DND-41 (cell line): Measurements from ENCODE around the gene UBE2Q2.

ENCODE experiments used
- CTCF ChIP-seq: IDR thresholded peaks from 2 replicates; pipeline ENCODE4 v1.5.1; 2012; ENCODE audit warnings: borderline replicate concordance, low read length, moderate library complexity, mild to moderate bottlenecking; ENCODE audit not compliant: poor library complexity, severe bottlenecking; ENCODE audit errors: extremely low read depth
- EZH2 ChIP-seq: IDR thresholded peaks from 3 replicates; pipeline ENCODE4 v1.6.1; 2012; ENCODE audit warnings: borderline replicate concordance, low read depth, mild to moderate bottlenecking, moderate library complexity, low read length, inconsistent platforms; ENCODE audit not compliant: severe bottlenecking

GRCh38 chr15:75840659-75841058 is 2.6 kb upstream of the UBE2Q2 start:
- TF ChIP-seq CTCF, result no peak
- no peak for TF ChIP-seq EZH2
